SK-N-SH treated with all-trans-retinoic acid at 6 μM for 48 hours (cell line): ENCODE data around the gene TAPT1.

Experiments used
- ATAC-seq: fragments of 200-7000 bp; cut with Tn5 transposase; 3 replicates; pipeline ENCODE4 v1.9.1; 2020; ENCODE audit warnings: mild to moderate bottlenecking, moderate library complexity
- ARNTL ChIP-seq: fragments of 450-650 bp; formaldehyde crosslinking; IDR thresholded peaks from 2 replicates; pipeline ENCODE4 v1.5.0; 2020; ENCODE audit warnings: low read depth, mild to moderate bottlenecking, moderate library complexity, borderline replicate concordance
- BACH2 ChIP-seq: fragments of 250-450 bp; sonication (Bioruptor Pico); IDR thresholded peaks from 2 replicates; pipeline ENCODE4 v1.9.0; 2021; ENCODE audit warnings: mild to moderate bottlenecking, borderline replicate concordance
- CREB5 ChIP-seq: fragments of 250-450 bp; sonication (Bioruptor Pico); IDR thresholded peaks from 2 replicates; pipeline ENCODE4 v1.5.1; 2020; ENCODE audit warnings: low read depth, mild to moderate bottlenecking, moderate library complexity
- CSDC2 ChIP-seq: fragments of 250-450 bp; sonication (Bioruptor Pico); IDR thresholded peaks from 2 replicates; pipeline ENCODE4 v1.5.0; 2020; ENCODE audit warnings: mild to moderate bottlenecking, moderate library complexity
- CSRNP3 ChIP-seq: fragments of 250-450 bp; sonication (Bioruptor Pico); IDR thresholded peaks from 2 replicates; pipeline ENCODE4 v1.5.1; 2021; ENCODE audit warnings: mild to moderate bottlenecking, moderate library complexity
- ESRRG ChIP-seq: fragments of 250-450 bp; sonication (Bioruptor Pico); IDR thresholded peaks from 2 replicates; pipeline ENCODE4 v1.6.1; 2021; ENCODE audit warnings: mild to moderate bottlenecking
- GLIS3 ChIP-seq: fragments of 250-450 bp; sonication (Bioruptor Pico); IDR thresholded peaks from 2 replicates; pipeline ENCODE4 v1.5.0; 2020; ENCODE audit warnings: mild to moderate bottlenecking, moderate library complexity
- ISL1 ChIP-seq: fragments of 250-450 bp; sonication (Bioruptor Pico); IDR thresholded peaks from 2 replicates; pipeline ENCODE4 v2.1.2; 2022; ENCODE audit warnings: mild to moderate bottlenecking, moderate library complexity
- OSR1 ChIP-seq: fragments of 250-450 bp; sonication (Bioruptor Pico); IDR thresholded peaks from 2 replicates; pipeline ENCODE4 v1.8.0; 2022; ENCODE audit warnings: moderate library complexity, mild to moderate bottlenecking, inconsistent platforms
- PATZ1 ChIP-seq: fragments of 250-450 bp; sonication (Bioruptor Pico); IDR thresholded peaks from 2 replicates; pipeline ENCODE4 v1.8.0; 2020; ENCODE audit warnings: mild to moderate bottlenecking, moderate library complexity, borderline replicate concordance
- PPARA ChIP-seq: fragments of 250-450 bp; sonication (Bioruptor Pico); IDR thresholded peaks from 2 replicates; pipeline ENCODE4 v1.5.0; 2020; ENCODE audit warnings: mild to moderate bottlenecking, borderline replicate concordance
- RARB ChIP-seq: fragments of 250-450 bp; sonication (Bioruptor Pico); IDR thresholded peaks from 2 replicates; pipeline ENCODE4 v1.8.0; 2021; ENCODE audit warnings: mild to moderate bottlenecking, moderate library complexity
- SNAI2 ChIP-seq: fragments of 250-450 bp; sonication (Bioruptor Pico); IDR thresholded peaks from 2 replicates; pipeline ENCODE4 v1.5.0; 2020; ENCODE audit warnings: mild to moderate bottlenecking, moderate library complexity
- TCF4 ChIP-seq: fragments of 250-450 bp; sonication (Bioruptor Pico); IDR thresholded peaks from 2 replicates; pipeline ENCODE4 v1.8.0; 2021; ENCODE audit warnings: mild to moderate bottlenecking, moderate library complexity, borderline replicate concordance
- TOX ChIP-seq: fragments of 250-450 bp; sonication (Bioruptor Pico); IDR thresholded peaks from 2 replicates; pipeline ENCODE4 v1.8.0; 2021; ENCODE audit warnings: mild to moderate bottlenecking, moderate library complexity, borderline replicate concordance
- TSHZ2 ChIP-seq: fragments of 250-450 bp; sonication (Bioruptor Pico); IDR thresholded peaks from 2 replicates; pipeline ENCODE4 v1.5.0; 2020; ENCODE audit warnings: mild to moderate bottlenecking, moderate library complexity
- ZC3H10 ChIP-seq: fragments of 250-450 bp; sonication (Bioruptor Pico); IDR thresholded peaks from 2 replicates; pipeline ENCODE4 v1.5.1; 2021; ENCODE audit warnings: mild to moderate bottlenecking, moderate library complexity
- ZFP3 ChIP-seq: fragments of 250-450 bp; sonication (Bioruptor Pico); IDR thresholded peaks from 2 replicates; pipeline ENCODE4 v1.5.0; 2020; ENCODE audit warnings: mild to moderate bottlenecking, moderate library complexity
- ZFP30 ChIP-seq: fragments of 450-650 bp; formaldehyde crosslinking; IDR thresholded peaks from 2 replicates; pipeline ENCODE4 v1.5.0; 2022; ENCODE audit warnings: mild to moderate bottlenecking, moderate library complexity
- ZNF565 ChIP-seq: fragments of 450-650 bp; formaldehyde crosslinking; conservative IDR thresholded peaks from 2 replicates; pipeline ENCODE4 v1.5.0; 2020; ENCODE audit warnings: low read depth, mild to moderate bottlenecking, moderate library complexity
- ZNF70 ChIP-seq: fragments of 450-650 bp; formaldehyde crosslinking; IDR thresholded peaks from 2 replicates; pipeline ENCODE4 v1.5.0; 2020; ENCODE audit warnings: mild to moderate bottlenecking, moderate library complexity
- ZNF8 ChIP-seq: fragments of 450-650 bp; formaldehyde crosslinking; IDR thresholded peaks from 2 replicates; pipeline ENCODE4 v1.5.0; 2020; ENCODE audit warnings: mild to moderate bottlenecking, moderate library complexity

TAPT1 gene

GRCh38 chr4:16125571-16126445, 100.5 kb downstream of the TAPT1 start (continued):
- no peak for TF ChIP-seq ZFP3
- no peak for TF ChIP-seq BACH2 (CRISPR knock-in tag)
- TF ChIP-seq, all 23 proteins: peak for 0

DNA sequence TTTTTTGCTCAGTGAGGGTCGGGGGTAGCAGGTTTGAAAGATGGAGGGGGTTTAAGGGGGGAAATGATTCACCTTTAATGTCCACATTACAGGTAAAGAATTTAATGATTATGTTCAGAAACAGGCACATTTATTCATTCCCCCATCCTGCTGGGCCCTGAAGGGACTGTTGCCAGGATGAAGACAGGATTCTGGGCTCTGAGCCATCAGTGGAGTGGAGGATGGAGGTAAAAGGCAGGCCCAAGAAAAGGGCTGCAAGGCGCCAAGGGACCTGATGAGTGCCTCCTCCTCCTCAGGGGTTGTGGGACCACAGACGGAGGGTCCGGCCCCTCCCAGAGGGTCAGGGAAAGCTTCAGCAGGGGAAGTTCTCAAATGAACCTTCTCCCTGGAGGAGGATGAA, 102.0 kb downstream of the TAPT1 start:
- no peak for TF ChIP-seq TSHZ2
- TF ChIP-seq TCF4 (CRISPR knock-in tag): no peak
- no peak for TF ChIP-seq BACH2 (CRISPR knock-in tag)
- TF ChIP-seq ARNTL: no peak
- no peak for TF ChIP-seq CSRNP3 (CRISPR knock-in tag)
- no peak for TF ChIP-seq TOX (CRISPR knock-in tag)
- TF ChIP-seq ZC3H10 (CRISPR knock-in tag): no peak
- TF ChIP-seq OSR1 (CRISPR knock-in tag): no peak
- TF ChIP-seq CSDC2 (CRISPR knock-in tag): no peak
- TF ChIP-seq ISL1: no peak
- no peak for TF ChIP-seq RARB
- TF ChIP-seq PATZ1 (CRISPR knock-in tag): no peak
- TF ChIP-seq GLIS3: no peak
- no peak for TF ChIP-seq PPARA (CRISPR knock-in tag)
- no peak for TF ChIP-seq ZFP30 (CRISPR knock-in tag)
- TF ChIP-seq ZNF565: no peak
- no peak for TF ChIP-seq ZFP3
- TF ChIP-seq ZNF70: no peak
- no peak for TF ChIP-seq ESRRG (CRISPR knock-in tag)
- TF ChIP-seq CREB5 (CRISPR knock-in tag): no peak
- TF ChIP-seq, all 23 proteins: peak for 0
- no peak for ATAC-seq

DNA sequence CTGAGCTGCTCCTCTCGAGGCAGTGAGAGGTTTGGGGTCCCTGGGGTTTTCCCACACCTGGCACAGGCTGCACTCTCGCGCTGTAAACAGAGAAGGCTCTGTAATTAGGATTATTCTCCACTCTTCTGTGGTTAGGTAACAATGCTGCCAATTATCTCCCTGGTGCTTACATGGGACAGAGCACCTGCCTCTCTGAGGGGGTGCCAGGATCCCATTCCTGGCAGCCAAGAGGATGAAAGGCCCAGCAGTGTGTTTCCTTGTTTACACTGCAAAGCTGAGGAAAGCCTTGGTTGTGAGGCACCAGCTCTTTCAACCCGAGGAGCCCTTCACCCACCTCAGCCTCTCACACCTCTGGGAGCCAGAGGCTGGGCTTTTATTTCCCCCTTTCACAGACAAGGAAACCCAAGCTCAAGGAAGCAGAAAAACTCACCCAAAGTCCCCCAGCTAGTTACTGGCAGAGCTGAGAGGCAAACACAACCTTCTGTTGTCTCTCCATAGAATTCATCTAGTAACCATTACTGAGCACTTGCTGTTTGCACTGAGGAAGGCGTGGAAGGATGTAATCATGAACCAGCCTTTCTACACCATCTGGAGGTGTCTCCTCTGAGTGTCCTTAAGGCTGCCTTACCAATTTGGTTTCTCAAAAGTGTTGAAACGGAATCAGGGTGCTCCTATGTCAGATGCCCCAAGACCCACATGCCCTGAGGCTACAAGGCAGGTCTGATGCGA, 102.8 kb downstream of the TAPT1 start:
- no peak for TF ChIP-seq OSR1 (CRISPR knock-in tag)
- no peak for TF ChIP-seq SNAI2 (CRISPR knock-in tag)
- no peak for TF ChIP-seq GLIS3
- no peak for TF ChIP-seq TSHZ2
- no peak for TF ChIP-seq CSRNP3 (CRISPR knock-in tag)
- TF ChIP-seq CREB5 (CRISPR knock-in tag): no peak
- no peak for TF ChIP-seq ZFP3
- TF ChIP-seq ARNTL: no peak
- TF ChIP-seq TOX (CRISPR knock-in tag): no peak
- TF ChIP-seq ISL1: no peak
- TF ChIP-seq RARB: no peak
- no peak for TF ChIP-seq CSDC2 (CRISPR knock-in tag)
- no peak for TF ChIP-seq ZNF70
- no peak for TF ChIP-seq ZNF8
- TF ChIP-seq ZC3H10 (CRISPR knock-in tag): no peak
- ATAC-seq: no peak
